ENCODE data around the gene DCTN4.

GRCh38 chr5:150731669-150732242 is 27.1 kb downstream of the DCTN4 start:
- TF ChIP-seq CTCF (IDR thresholded peaks at IDR 0.05) (no peak), EP300 (IDR thresholded peaks at IDR 0.05) (no peak), POLR2A (IDR thresholded peaks at IDR 0.05) (no peak), POLR2AphosphoS5 (IDR thresholded peaks at IDR 0.05) (no peak)

Data from gastroesophageal sphincter (tissue), 3 donors.